OCI-LY7 (cell line): ENCODE data around the gene TNS1. TPM values are rescaled to one million over a fixed set of nuclear protein-coding genes. Genes with fewer than 3 reads are reported as not detected.
A peak's percentile ranks its signal among the peaks of the same experiment; 100 is the strongest.

ENCODE experiments used
- BruUV-seq: library from RNA; stranded (reverse); fragments of 400-500 nt; replicated peaks from 2 replicates; lab custom pipeline; 2021; lab: Mats Ljungman, UMichigan
- CTCF ChIA-PET: fragments of 300-600 bp; sonication (Branson Sonifier 250); formaldehyde crosslinking; loops from one replicate; lab custom pipeline; 2022; ENCODE audit warnings: antibody characterized with exemption; ENCODE audit not compliant: unreplicated experiment; lab: Charles Lee
- POLR2A ChIA-PET: fragments of 300-600 bp; sonication (Branson Sonifier 250); formaldehyde crosslinking; loops from one replicate; lab custom pipeline; 2022; ENCODE audit warnings: antibody characterized with exemption; lab: Charles Lee
- DNase-seq: peaks from one replicate; pipeline ENCODE4 v3.0.0-alpha.2; 2015; ENCODE audit warnings: low spot score
- H2AFZ ChIP-seq: fragments of 200-600 bp; sonication (generic), shearing (Covaris generic); 2 replicates; pipeline ENCODE4 v1.6.1; 2014; ENCODE audit warnings: mild to moderate bottlenecking, antibody characterized with exemption, low read length, moderate library complexity
- H3K27ac ChIP-seq: fragments of 200-600 bp; sonication (generic); 2 replicates; pipeline ENCODE4 v1.5.1; 2014; ENCODE audit warnings: mixed run types, low read depth, mild to moderate bottlenecking, moderate library complexity, low read length, inconsistent platforms; ENCODE audit not compliant: poor library complexity, severe bottlenecking
- H3K36me3 ChIP-seq: fragments of 200-600 bp; sonication (generic); 2 replicates; pipeline ENCODE4 v1.6.1; 2014; ENCODE audit warnings: mild to moderate bottlenecking, antibody characterized with exemption, low read length, moderate library complexity, mixed read lengths; ENCODE audit not compliant: insufficient read depth
- H3K4me1 ChIP-seq: fragments of 200-600 bp; sonication (generic); 2 replicates; pipeline ENCODE4 v1.5.1; 2014; ENCODE audit warnings: mild to moderate bottlenecking, low read length; ENCODE audit not compliant: insufficient read depth, poor library complexity, severe bottlenecking
- H3K4me2 ChIP-seq: fragments of 200-600 bp; sonication (generic); 2 replicates; pipeline ENCODE4 v1.6.1; 2014; ENCODE audit warnings: mild to moderate bottlenecking, low read length
- H3K4me3 ChIP-seq: fragments of 200-600 bp; sonication (generic); 2 replicates; pipeline ENCODE4 v1.5.1; 2014; ENCODE audit warnings: mild to moderate bottlenecking, low read depth, low read length; ENCODE audit not compliant: poor library complexity, severe bottlenecking
- H3K79me2 ChIP-seq: fragments of 200-600 bp; sonication (generic); 2 replicates; pipeline ENCODE4 v1.6.1; 2016; ENCODE audit warnings: low read depth, mild to moderate bottlenecking, low read length, moderate library complexity, mixed read lengths; ENCODE audit not compliant: insufficient read depth
- H3K9me2 ChIP-seq: fragments of 200-600 bp; sonication (generic); 2 replicates; pipeline ENCODE4 v1.6.1; 2016; ENCODE audit warnings: mild to moderate bottlenecking, low read length, mixed read lengths; ENCODE audit not compliant: insufficient read depth
- H3K9me3 ChIP-seq: fragments of 200-600 bp; sonication (generic); 2 replicates; pipeline ENCODE4 v1.6.1; 2014; ENCODE audit warnings: mild to moderate bottlenecking, mixed run types, low read length, mixed read lengths
- H4K20me1 ChIP-seq: fragments of 200-600 bp; sonication (generic); 2 replicates; pipeline ENCODE4 v1.6.1; 2014; ENCODE audit warnings: mild to moderate bottlenecking, antibody characterized with exemption, low read length, moderate library complexity, mixed read lengths; ENCODE audit not compliant: insufficient read depth
- EZH2phosphoT487 ChIP-seq: fragments of 200-600 bp; sonication (generic); IDR thresholded peaks from 2 replicates; pipeline ENCODE4 v1.6.1; 2018; ENCODE audit warnings: low read depth, borderline replicate concordance, mild to moderate bottlenecking, mixed run types, antibody characterized with exemption, low read length, moderate library complexity, mixed read lengths
- intact Hi-C: fragments of 100-400 bp; cut with micrococcal nuclease; formaldehyde crosslinking; loops from one replicate; pipeline ENCODE4 v1.10.0; 2022; ENCODE audit not compliant: unreplicated experiment
- total RNA-seq, 2 experiments: library from RNA; depleted of rRNA in 1 of 2; stranded (reverse); fragments of >200 nt in 1 of 2; shearing (Covaris generic) in 1 of 2; gene quantifications; 2 replicates each; pipeline ENCODE4 v1.2.3, GENCODE V29; 2014 to 2022
- TF ChIP-seq, protein P1 (sequence below): fragments of 200-600 bp; sonication (generic); conservative IDR thresholded peaks from 2 replicates; pipeline ENCODE4 v1.5.1; 2014; ENCODE audit warnings: mild to moderate bottlenecking, antibody characterized with exemption, low read length, moderate library complexity, mixed read lengths

Gene TNS1
- total RNA-seq, 2 experiments from 2014 or later = not detected

DNA sequence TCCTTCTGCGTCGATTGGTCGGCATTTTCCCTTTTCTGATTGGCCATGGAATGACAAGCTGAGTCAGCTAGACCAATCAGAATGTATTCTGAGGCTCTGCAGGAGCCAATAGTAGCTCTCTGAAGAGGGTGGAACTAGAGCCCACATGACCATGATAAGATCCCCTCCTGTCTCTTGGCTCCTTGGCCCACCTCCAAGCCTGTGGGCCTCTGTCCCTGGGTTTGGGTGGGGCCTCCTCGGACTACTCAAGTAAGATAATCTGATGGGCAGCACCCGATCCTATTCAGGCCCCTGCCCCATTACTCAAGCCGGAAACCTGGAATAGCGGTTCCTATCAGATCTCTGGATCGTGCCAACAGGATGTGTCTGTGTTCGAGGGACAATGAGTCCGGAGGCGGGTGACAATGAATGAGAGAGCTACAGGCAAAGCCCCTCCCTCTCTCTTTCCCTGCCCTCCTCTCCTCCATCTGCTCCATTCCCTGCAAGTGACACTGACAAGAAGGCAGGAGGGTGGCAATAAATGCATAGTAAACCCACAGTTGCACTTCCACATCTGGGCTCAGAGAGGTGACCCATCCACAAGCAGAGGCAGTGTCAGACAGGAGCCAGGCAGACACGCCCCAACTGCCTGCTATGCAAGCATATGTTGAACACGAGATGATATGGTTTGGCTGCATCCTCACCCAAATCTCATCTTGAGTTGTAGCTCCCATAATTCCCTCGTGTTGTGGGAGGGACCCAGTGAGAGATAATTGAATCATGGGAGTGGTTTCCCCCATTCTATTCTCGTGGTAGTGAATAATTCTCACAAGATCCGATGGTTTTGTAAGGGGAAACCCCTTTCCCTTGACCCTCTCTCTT, 114.7 kb downstream of the TNS1 start:
- H3K36me3 ChIP-seq = no peaks in the 10 kb centered on the region
- DNase-seq = no peak
- no peak overlapping the region for H2AFZ ChIP-seq
- ChIA-PET POLR2A (no interaction called here), CTCF (no interaction called here)
- no peak overlapping the region for H3K27ac ChIP-seq
- no peak overlapping the region for H3K4me2 ChIP-seq
- H3K4me3 ChIP-seq = no peak overlapping the region
- TF ChIP-seq EZH2phosphoT487 = no peak
- TF ChIP-seq, protein P1, sequence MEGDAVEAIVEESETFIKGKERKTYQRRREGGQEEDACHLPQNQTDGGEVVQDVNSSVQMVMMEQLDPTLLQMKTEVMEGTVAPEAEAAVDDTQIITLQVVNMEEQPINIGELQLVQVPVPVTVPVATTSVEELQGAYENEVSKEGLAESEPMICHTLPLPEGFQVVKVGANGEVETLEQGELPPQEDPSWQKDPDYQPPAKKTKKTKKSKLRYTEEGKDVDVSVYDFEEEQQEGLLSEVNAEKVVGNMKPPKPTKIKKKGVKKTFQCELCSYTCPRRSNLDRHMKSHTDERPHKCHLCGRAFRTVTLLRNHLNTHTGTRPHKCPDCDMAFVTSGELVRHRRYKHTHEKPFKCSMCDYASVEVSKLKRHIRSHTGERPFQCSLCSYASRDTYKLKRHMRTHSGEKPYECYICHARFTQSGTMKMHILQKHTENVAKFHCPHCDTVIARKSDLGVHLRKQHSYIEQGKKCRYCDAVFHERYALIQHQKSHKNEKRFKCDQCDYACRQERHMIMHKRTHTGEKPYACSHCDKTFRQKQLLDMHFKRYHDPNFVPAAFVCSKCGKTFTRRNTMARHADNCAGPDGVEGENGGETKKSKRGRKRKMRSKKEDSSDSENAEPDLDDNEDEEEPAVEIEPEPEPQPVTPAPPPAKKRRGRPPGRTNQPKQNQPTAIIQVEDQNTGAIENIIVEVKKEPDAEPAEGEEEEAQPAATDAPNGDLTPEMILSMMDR = no peak
- intact Hi-C loops = no loop called here
- H3K4me1 ChIP-seq = no peaks in the 10 kb centered on the region
- H4K20me1 ChIP-seq = no peaks in the 10 kb centered on the region
- BruUV-seq = no TSS peak
- H3K79me2 ChIP-seq = no peaks in the 10 kb centered on the region
- no peaks in the 10 kb centered on the region for H3K9me2 ChIP-seq
- H3K9me3 ChIP-seq = no peaks in the 10 kb centered on the region

DNA sequence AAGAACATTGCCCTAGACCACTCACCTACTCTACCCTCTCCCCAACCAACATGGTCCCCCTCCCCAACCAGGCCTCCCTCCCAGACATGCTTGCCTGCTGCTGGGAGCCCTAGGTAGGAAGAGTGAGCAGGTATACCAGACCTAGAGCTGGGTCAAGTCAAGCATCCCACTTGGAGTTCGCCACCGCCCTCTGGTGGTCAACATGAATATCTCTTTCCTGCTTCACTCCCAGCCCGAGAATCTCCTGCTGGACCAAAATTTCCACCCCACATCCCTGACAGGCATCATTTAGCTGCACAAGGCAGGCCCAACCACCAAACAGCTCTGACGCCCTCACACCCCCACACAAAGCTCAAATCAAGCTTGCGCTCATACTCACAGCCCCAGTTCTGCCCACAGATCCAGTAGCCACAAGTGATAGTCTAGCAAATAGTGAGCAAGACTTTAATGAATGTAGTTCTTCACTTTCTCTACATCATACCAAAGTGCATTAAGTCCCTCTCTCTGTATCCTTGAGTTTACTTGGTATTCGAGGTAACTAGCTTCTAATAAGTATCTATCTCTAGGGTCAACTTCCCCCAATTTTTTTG, 116.0 kb downstream of the TNS1 start:
- BruUV-seq = no TSS peak
- no peak overlapping the region for H3K27ac ChIP-seq
- no peaks in the 10 kb centered on the region for H3K9me2 ChIP-seq
- no peaks in the 10 kb centered on the region for H3K9me3 ChIP-seq
- peak; percentile 70 for DNase-seq
- no peak overlapping the region for H3K4me3 ChIP-seq
- no peaks in the 10 kb centered on the region for H3K4me1 ChIP-seq
- intact Hi-C loops = loop anchor here (1.0 kb wide), 2 partner anchors 98 to 102 kb away; no protein-coding TSS in a partner anchor
- no peaks in the 10 kb centered on the region for H3K36me3 ChIP-seq
- H3K4me2 ChIP-seq = no peak overlapping the region
- no peaks in the 10 kb centered on the region for H4K20me1 ChIP-seq
- POLR2A ChIA-PET = interaction anchor here (0.5 to 0.7 kb wide), 2 partner anchors 156 to 214 kb away, joined by 3 read pairs; no protein-coding TSS in a partner anchor
- H3K79me2 ChIP-seq = no peaks in the 10 kb centered on the region
- TF ChIP-seq, protein P1 = peak; percentile 85
- no peak for TF ChIP-seq EZH2phosphoT487
- H2AFZ ChIP-seq = no peak overlapping the region
- CTCF ChIA-PET = interaction anchor here (1.0 to 1.5 kb wide), 3 partner anchors 95 to 101 kb away, joined by 4 to 6 read pairs (median 4); no protein-coding TSS in a partner anchor
